ENCODE data around the gene COL4A2.

COL4A2 gene

DNA sequence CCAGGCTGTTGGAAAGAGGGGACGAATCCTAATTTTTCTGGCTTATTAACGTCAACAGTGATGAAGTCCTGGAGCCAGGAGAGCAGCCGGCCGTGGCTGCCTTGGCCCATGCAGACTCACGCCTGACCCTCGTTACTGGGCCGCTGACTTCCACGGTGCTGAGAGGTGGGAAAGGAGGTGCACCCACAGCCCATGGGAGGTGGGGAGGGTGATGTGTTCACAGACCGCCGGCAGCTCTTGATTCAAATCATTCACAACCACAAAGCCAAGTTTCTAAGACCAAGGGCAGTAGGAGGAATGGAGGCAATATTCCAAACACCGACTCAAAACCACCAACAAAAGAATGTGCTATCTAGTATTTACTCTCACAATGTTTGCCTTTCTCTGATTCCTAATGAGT is 24.3 kb downstream of the COL4A2 start:
- FAIRE-seq (no peak), DNase-seq (ENCODE audit: insufficient read length) (no peak)
- TF ChIP-seq TAF1 (IDR thresholded peaks at IDR 0.05; ENCODE audit: borderline replicate concordance, low read depth, low read length) = no peak
- no peak for TF ChIP-seq POLR2A (IDR thresholded peaks at IDR 0.05; ENCODE audit: low read depth, low read length)
- no peak for TF ChIP-seq POLR2AphosphoS5 (IDR thresholded peaks at IDR 0.05; ENCODE audit: low read depth, low read length)

DNA sequence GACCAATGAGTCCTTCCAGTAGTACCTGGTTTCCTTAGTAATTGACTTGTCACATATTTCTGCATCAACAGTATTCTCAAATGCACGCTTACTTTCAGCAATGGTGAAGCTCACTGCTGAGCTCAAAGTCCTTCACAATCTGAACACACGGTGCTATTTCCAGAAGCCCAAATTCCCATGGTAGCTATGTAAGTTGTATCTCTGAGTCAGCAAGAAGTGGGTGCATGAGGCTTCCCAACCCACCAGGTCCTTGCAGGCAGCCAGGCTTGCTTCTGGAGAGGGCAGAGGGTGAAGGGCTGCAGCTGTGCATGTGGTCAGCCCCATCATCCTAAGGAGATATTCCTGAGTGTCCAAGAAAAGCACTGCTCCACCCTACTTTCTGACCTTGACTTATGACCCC is 25.7 kb downstream of the COL4A2 start:
- DNase-seq (ENCODE audit: insufficient read length) (no peak), FAIRE-seq (no peak)
- TF ChIP-seq POLR2A (IDR thresholded peaks at IDR 0.05; ENCODE audit: low read depth, low read length) = no peak
- TF ChIP-seq TAF1 (IDR thresholded peaks at IDR 0.05; ENCODE audit: borderline replicate concordance, low read depth, low read length) = no peak
- no peak for TF ChIP-seq POLR2AphosphoS5 (IDR thresholded peaks at IDR 0.05; ENCODE audit: low read depth, low read length)

DNA sequence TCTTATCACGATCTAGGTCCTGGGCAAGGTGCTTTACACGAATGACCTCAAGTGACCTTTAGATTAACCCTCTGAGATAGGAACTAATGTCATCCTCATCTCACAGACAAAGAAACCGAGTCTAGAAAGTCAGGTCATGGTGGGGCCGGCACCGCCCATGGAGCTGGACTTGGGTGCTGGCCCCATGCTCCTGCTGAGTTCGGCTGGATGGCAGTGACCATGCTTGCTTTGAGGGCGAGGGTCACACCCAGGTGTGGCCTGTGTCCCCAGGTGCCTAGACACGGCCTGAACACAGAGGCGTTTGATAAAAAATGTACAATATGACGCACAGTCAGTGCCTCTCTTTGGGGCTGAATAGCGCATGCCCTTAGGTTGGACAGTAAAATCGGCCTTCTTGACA is 26.8 kb downstream of the COL4A2 start:
- DNase-seq (ENCODE audit: insufficient read length) (no peak), FAIRE-seq (no peak)
- no peak for TF ChIP-seq TAF1 (IDR thresholded peaks at IDR 0.05; ENCODE audit: borderline replicate concordance, low read depth, low read length)
- no peak for TF ChIP-seq POLR2A (IDR thresholded peaks at IDR 0.05; ENCODE audit: low read depth, low read length)
- no peak for TF ChIP-seq POLR2AphosphoS5 (IDR thresholded peaks at IDR 0.05; ENCODE audit: low read depth, low read length)

DNA sequence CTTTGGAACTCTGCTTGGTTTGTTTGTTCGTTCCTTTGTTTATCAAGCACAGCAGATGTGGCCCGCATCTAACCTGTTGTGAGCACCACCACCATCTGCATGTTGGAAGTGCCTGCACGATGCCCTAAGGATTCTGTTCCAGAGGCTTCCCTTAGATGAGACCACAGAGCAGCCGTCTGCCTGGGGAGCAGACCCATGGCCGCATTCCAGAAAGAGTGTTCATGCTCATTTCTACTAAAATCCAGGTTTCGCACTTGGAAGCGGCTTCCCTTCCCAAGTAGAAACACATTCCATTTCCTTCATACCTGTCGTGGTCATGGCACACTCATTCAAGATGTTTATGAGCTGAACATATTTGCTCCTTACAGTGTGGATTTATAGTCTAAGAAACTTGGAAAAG is 27.2 kb downstream of the COL4A2 start:
- FAIRE-seq (no peak), DNase-seq (ENCODE audit: insufficient read length) (no peak)
- TF ChIP-seq POLR2AphosphoS5 (IDR thresholded peaks at IDR 0.05; ENCODE audit: low read depth, low read length) (no peak), POLR2A (IDR thresholded peaks at IDR 0.05; ENCODE audit: low read depth, low read length) (no peak), TAF1 (IDR thresholded peaks at IDR 0.05; ENCODE audit: borderline replicate concordance, low read depth, low read length) (no peak)

DNA sequence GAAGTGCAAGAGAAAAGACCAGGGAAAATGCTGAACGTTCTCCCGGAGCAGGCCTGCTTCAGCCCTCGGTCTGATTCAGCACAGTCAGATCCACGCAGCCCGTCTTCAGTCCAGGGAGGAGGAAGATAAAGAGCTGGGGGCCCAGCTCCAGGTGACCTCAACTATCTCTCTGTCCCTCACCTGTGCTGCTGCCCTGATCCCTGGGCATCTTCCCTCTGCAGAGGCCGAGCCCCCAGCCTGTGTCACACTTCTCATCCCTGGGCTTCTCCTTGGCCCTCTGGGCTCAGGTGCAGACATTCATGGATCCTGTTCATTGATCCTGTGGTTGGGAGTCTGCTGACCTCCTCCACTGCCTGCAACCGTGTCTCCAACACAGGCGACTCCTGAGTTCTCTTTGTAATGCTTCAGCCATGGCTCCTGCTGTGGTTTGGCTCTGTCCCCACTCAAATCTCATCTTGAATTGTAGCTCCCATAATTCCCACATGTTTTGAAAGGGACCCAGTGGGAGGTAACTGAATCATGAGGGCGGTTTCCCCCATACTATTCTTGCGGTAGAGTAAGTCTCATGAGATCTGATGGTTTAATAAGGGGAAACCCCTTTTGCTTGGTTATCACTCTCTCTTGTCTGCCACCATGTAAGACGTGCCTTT is 27.9 kb downstream of the COL4A2 start:
- TF ChIP-seq TAF1 (IDR thresholded peaks at IDR 0.05; ENCODE audit: borderline replicate concordance, low read depth, low read length) (no peak), POLR2AphosphoS5 (IDR thresholded peaks at IDR 0.05; ENCODE audit: low read depth, low read length) (no peak), POLR2A (IDR thresholded peaks at IDR 0.05; ENCODE audit: low read depth, low read length) (no peak)
- no peak for DNase-seq (ENCODE audit: insufficient read length)
- no peak for FAIRE-seq

DNA sequence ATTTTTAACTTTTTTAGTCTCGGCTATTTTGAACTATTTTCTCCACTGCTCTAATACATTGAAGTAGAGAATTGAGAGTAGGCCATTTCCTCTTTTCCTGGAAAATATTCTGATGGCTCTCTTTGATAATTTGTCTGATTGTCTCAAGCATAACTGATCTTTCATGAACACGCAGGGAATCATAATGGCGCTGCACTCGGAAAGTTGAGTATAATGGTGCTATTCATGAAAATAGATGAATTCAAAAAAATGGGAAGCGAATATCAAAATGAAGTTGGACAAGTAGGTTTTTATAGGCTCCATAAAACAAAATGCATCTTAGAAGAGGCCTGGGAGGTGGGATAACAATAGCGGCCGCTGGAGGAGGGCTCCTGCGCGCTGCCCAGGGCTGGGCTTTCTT is 29.0 kb downstream of the COL4A2 start:
- no peak for FAIRE-seq
- TF ChIP-seq POLR2A (IDR thresholded peaks at IDR 0.05; ENCODE audit: low read depth, low read length) = no peak
- TF ChIP-seq TAF1 (IDR thresholded peaks at IDR 0.05; ENCODE audit: borderline replicate concordance, low read depth, low read length) = no peak
- no peak for TF ChIP-seq POLR2AphosphoS5 (IDR thresholded peaks at IDR 0.05; ENCODE audit: low read depth, low read length)

DNA sequence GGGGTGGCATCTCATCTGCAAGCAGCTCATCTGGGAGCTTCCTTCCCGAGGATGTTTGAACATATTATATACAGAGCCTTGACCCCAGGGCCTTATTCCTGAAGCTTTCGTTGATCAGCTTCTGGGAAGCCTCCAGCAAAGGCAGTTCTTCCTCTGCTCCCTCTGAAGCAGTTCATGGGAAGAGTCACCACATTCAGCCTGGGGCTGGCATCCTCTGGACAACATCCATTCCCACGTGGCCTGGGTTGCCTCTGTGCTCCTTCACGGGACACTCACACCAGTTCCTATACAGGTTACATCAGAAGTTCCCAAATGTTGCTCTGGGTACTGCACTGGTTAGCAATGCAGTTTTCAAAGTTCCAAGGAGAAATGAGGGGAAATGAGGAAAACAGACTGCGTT is 29.6 kb downstream of the COL4A2 start:
- DNase-seq (ENCODE audit: insufficient read length) (no peak), FAIRE-seq (no peak)
- TF ChIP-seq POLR2AphosphoS5 (IDR thresholded peaks at IDR 0.05; ENCODE audit: low read depth, low read length) (no peak), TAF1 (IDR thresholded peaks at IDR 0.05; ENCODE audit: borderline replicate concordance, low read depth, low read length) (no peak), POLR2A (IDR thresholded peaks at IDR 0.05; ENCODE audit: low read depth, low read length) (no peak)

More for the DNA sequence above, 29.0 kb downstream of the COL4A2 start:
- DNase-seq (ENCODE audit: insufficient read length) = no peak

DNA sequence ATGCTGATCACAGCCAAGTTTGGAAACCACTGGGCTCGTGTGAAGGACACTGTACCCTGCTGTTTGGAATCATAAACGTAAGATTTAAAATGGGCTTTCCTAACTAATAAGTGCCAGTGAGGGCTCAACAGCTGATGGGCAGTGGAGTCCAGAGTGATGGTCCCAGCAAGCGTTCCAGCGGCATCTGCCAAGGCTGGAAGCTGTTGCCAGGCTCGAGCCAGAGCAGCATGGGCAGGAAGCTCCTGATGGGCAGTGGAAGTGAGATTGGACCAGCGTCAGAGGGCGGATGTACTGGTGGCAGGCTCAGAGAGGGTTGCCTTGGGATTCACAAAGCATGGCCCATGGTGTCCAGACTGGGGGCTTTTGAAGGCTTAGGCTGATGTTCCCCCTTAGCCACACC is 30.2 kb downstream of the COL4A2 start:
- FAIRE-seq (no peak), DNase-seq (ENCODE audit: insufficient read length) (no peak)
- TF ChIP-seq POLR2AphosphoS5 (IDR thresholded peaks at IDR 0.05; ENCODE audit: low read depth, low read length) (no peak), TAF1 (IDR thresholded peaks at IDR 0.05; ENCODE audit: borderline replicate concordance, low read depth, low read length) (no peak), POLR2A (IDR thresholded peaks at IDR 0.05; ENCODE audit: low read depth, low read length) (no peak)

DNA sequence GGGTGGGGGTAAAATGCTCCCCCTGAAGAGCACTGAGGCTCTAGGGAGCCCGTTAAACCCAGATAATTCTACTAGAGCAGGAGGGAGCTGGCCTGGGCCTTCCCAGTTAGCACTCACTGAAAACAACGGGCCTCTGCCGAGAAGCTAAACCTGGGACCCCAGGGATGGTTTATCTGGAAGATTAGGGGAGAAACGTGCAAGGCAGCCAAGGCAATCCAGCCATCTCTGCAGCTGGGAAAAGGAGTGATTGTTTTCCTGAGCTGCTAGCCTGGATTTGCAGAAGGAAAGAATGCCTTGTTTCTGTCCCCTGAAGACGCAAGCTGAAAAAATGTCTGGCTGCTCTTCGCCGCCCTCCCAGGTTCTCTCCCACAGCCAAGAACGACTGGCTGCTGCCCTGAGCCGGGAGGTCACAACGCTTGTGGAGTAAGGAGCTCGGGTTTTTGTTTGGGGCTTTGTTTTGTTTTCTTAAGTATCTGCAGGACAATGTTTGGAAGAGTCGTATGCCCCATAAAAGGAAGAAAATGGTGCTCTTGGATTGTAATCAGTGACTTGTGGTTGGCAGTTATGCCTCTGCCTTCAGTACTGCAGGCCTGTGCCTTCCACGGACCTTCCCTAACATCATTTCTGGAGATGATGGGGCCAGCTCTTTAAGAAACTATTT is 31.5 kb downstream of the COL4A2 start:
- FAIRE-seq = no peak
- TF ChIP-seq TAF1 (IDR thresholded peaks at IDR 0.05; ENCODE audit: borderline replicate concordance, low read depth, low read length) = no peak
- no peak for TF ChIP-seq POLR2AphosphoS5 (IDR thresholded peaks at IDR 0.05; ENCODE audit: low read depth, low read length)
- TF ChIP-seq POLR2A (IDR thresholded peaks at IDR 0.05; ENCODE audit: low read depth, low read length) = no peak
- DNase-seq (ENCODE audit: insufficient read length) = no peak

DNA sequence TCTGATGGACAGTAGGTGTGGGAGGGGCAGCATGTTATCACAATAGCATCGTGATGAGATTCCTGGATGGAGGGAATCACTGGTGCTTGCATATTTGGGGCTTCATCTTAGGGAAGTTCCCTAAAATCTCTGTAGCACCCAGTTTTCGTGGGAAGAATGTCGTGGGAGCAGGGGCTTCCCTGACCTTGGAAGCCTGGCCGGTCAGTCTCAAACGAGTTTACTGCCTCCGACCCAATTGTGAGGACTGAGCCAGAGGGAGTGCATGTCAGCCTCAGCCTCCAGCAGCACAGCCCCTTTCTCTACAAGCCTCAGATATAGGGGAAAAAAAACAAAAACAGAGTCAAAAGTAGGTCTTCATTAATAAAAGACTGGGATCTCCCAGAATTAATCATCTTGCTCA is 32.2 kb downstream of the COL4A2 start:
- TF ChIP-seq POLR2AphosphoS5 (IDR thresholded peaks at IDR 0.05; ENCODE audit: low read depth, low read length) = no peak
- TF ChIP-seq TAF1 (IDR thresholded peaks at IDR 0.05; ENCODE audit: borderline replicate concordance, low read depth, low read length) = no peak
- no peak for TF ChIP-seq POLR2A (IDR thresholded peaks at IDR 0.05; ENCODE audit: low read depth, low read length)
- no peak for FAIRE-seq
- no peak for DNase-seq (ENCODE audit: insufficient read length)

DNA sequence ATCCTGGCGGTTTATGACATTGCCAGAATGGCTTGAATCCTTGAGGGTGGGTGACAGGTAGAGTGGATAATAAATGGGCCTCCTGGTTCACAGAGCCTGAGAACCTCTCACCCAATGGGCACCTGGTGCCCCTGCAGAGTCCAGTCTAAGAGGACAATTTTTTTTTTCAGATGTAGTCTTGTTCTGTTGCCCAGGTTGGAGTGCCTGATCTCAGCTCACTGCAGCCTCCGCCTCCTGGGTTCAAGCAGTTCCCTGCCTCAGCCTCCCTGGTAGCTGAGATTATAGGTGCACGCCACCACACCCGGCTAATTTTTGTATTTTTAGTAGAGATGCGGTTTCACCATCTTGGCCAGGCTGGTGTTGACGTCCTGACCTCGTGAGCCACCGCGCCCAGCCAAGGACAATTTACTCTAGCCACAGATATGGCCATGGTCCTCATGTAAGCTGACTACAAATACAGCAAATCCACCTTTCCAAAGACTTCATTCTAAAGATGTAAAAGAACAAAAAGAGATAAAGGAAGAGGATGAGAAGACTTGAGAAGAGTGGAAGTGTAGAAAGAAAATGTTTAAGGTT is 33.0 kb downstream of the COL4A2 start:
- FAIRE-seq = no peak
- no peak for DNase-seq (ENCODE audit: insufficient read length)
- TF ChIP-seq POLR2A (IDR thresholded peaks at IDR 0.05; ENCODE audit: low read depth, low read length) (no peak), POLR2AphosphoS5 (IDR thresholded peaks at IDR 0.05; ENCODE audit: low read depth, low read length) (no peak), TAF1 (IDR thresholded peaks at IDR 0.05; ENCODE audit: borderline replicate concordance, low read depth, low read length) (no peak)
